Body of pancreas (tissue), 4 donors: ENCODE results near the gene BMPER.

ENCODE experiments used
- POLR2A ChIP-seq, 3 donors: fragments of 450-650 bp; IDR thresholded peaks; one replicate each; pipeline ENCODE4 v1.6.1; 2016; ENCODE audit warnings: antibody characterized with exemption in 3 of 3, mild to moderate bottlenecking in 2 of 3
- TF ChIP-seq, protein P1 (sequence below), 7 experiments: fragments of 450-650 bp in 4 of 7; fragments of 200-600 bp in 3 of 7; sonication (generic) in 3 of 7; IDR thresholded peaks; one replicate each; pipeline ENCODE4 v1.5.1; 2016 to 2019; ENCODE audit warnings: antibody characterized with exemption in 7 of 7

- TF ChIP-seq, protein P1, sequence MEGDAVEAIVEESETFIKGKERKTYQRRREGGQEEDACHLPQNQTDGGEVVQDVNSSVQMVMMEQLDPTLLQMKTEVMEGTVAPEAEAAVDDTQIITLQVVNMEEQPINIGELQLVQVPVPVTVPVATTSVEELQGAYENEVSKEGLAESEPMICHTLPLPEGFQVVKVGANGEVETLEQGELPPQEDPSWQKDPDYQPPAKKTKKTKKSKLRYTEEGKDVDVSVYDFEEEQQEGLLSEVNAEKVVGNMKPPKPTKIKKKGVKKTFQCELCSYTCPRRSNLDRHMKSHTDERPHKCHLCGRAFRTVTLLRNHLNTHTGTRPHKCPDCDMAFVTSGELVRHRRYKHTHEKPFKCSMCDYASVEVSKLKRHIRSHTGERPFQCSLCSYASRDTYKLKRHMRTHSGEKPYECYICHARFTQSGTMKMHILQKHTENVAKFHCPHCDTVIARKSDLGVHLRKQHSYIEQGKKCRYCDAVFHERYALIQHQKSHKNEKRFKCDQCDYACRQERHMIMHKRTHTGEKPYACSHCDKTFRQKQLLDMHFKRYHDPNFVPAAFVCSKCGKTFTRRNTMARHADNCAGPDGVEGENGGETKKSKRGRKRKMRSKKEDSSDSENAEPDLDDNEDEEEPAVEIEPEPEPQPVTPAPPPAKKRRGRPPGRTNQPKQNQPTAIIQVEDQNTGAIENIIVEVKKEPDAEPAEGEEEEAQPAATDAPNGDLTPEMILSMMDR (IDR thresholded peaks at IDR 0.05) = no peak
- TF ChIP-seq POLR2A (IDR thresholded peaks at IDR 0.05) = no peak
Measured at GRCh38 chr7:34057956-34058355, 152.6 kb downstream of the BMPER start.
